Activated naive CD4-positive, alpha-beta T cell treated with anti-CD3 and anti-CD28 coated beads, Interleukin-2, amount 50 U/mL, for 24 hours (primary cell): ENCODE data around the gene MCAT.

ENCODE experiments used
- H3K27ac Mint-ChIP-seq: one replicate; pipeline ENCODE4 v1.8.0; 2021; ENCODE audit warnings: mild to moderate bottlenecking, mixed read lengths
- H3K27me3 Mint-ChIP-seq: one replicate; pipeline ENCODE4 v1.8.0; 2021; ENCODE audit warnings: mixed read lengths
- H3K36me3 Mint-ChIP-seq: one replicate; pipeline ENCODE4 v1.8.0; 2021; ENCODE audit warnings: mixed read lengths
- H3K4me1 Mint-ChIP-seq: one replicate; pipeline ENCODE4 v1.8.0; 2021; ENCODE audit warnings: mixed read lengths
- H3K4me3 Mint-ChIP-seq: one replicate; pipeline ENCODE4 v1.8.0; 2021; ENCODE audit warnings: mild to moderate bottlenecking, mixed read lengths
- H3K9me3 Mint-ChIP-seq: one replicate; pipeline ENCODE4 v1.8.0; 2021; ENCODE audit warnings: mixed read lengths

Gene MCAT

GRCh38 chr22:43177479-43177878 is 34.3 kb upstream of the MCAT start:
- no peaks in the 10 kb centered on the region for H3K27me3 Mint-ChIP-seq
- no peak overlapping the region for H3K27ac Mint-ChIP-seq
- H3K9me3 Mint-ChIP-seq: no peaks in the 10 kb centered on the region
- peaks cover 4% of the 10 kb centered on the region for H3K4me1 Mint-ChIP-seq
- H3K36me3 Mint-ChIP-seq: peaks cover 8% of the 10 kb centered on the region
- H3K4me3 Mint-ChIP-seq: no peak overlapping the region

GRCh38 chr22:43176090-43176489 is 32.9 kb upstream of the MCAT start:
- no peaks in the 10 kb centered on the region for H3K27me3 Mint-ChIP-seq
- H3K36me3 Mint-ChIP-seq: peaks cover 9% of the 10 kb centered on the region
- H3K27ac Mint-ChIP-seq: no peak overlapping the region
- no peaks in the 10 kb centered on the region for H3K9me3 Mint-ChIP-seq
- H3K4me1 Mint-ChIP-seq: no peaks in the 10 kb centered on the region
- no peak overlapping the region for H3K4me3 Mint-ChIP-seq

- Mint-ChIP-seq H3K4me1 (no peaks in the 10 kb centered on the region), H3K9me3 (no peaks in the 10 kb centered on the region), H3K4me3 (no peak overlapping the region), H3K36me3 (peaks cover 11% of the 10 kb centered on the region), H3K27ac (no peak overlapping the region), H3K27me3 (no peaks in the 10 kb centered on the region)
These were observed 31.8 kb upstream of the MCAT start for GRCh38 chr22:43174941-43175531.

- Mint-ChIP-seq H3K27ac (no peak overlapping the region), H3K36me3 (peaks cover 11% of the 10 kb centered on the region), H3K4me1 (no peaks in the 10 kb centered on the region), H3K27me3 (no peaks in the 10 kb centered on the region), H3K4me3 (no peak overlapping the region), H3K9me3 (no peaks in the 10 kb centered on the region)
These were observed 30.9 kb upstream of the MCAT start for GRCh38 chr22:43173976-43174720.

- H3K9me3 Mint-ChIP-seq: no peaks in the 10 kb centered on the region
- peaks cover 11% of the 10 kb centered on the region for H3K36me3 Mint-ChIP-seq
- no peaks in the 10 kb centered on the region for H3K27me3 Mint-ChIP-seq
- H3K4me3 Mint-ChIP-seq: no peak overlapping the region
- no peaks in the 10 kb centered on the region for H3K4me1 Mint-ChIP-seq
- H3K27ac Mint-ChIP-seq: no peak overlapping the region
These were observed 30.4 kb upstream of the MCAT start for GRCh38 chr22:43173566-43173965.

- Mint-ChIP-seq H3K27me3 (no peaks in the 10 kb centered on the region), H3K9me3 (no peaks in the 10 kb centered on the region), H3K36me3 (peaks cover 10% of the 10 kb centered on the region), H3K4me3 (no peak overlapping the region), H3K4me1 (no peaks in the 10 kb centered on the region), H3K27ac (no peak overlapping the region)
These were observed 29.0 kb upstream of the MCAT start for GRCh38 chr22:43172191-43172590.

GRCh38 chr22:43171607-43172006 is 28.4 kb upstream of the MCAT start:
- no peaks in the 10 kb centered on the region for H3K9me3 Mint-ChIP-seq
- H3K4me1 Mint-ChIP-seq: no peaks in the 10 kb centered on the region
- H3K27me3 Mint-ChIP-seq: no peaks in the 10 kb centered on the region
- H3K36me3 Mint-ChIP-seq: peaks cover 10% of the 10 kb centered on the region
- H3K4me3 Mint-ChIP-seq: no peak overlapping the region
- H3K27ac Mint-ChIP-seq: no peak overlapping the region

GRCh38 chr22:43171019-43171491 is 27.9 kb upstream of the MCAT start:
- H3K4me3 Mint-ChIP-seq: no peak overlapping the region
- H3K27me3 Mint-ChIP-seq: no peaks in the 10 kb centered on the region
- no peaks in the 10 kb centered on the region for H3K9me3 Mint-ChIP-seq
- H3K36me3 Mint-ChIP-seq: peaks cover 8% of the 10 kb centered on the region
- H3K4me1 Mint-ChIP-seq: no peaks in the 10 kb centered on the region
- H3K27ac Mint-ChIP-seq: no peak overlapping the region

GRCh38 chr22:43170131-43170480 is 26.9 kb upstream of the MCAT start:
- H3K4me1 Mint-ChIP-seq: no peaks in the 10 kb centered on the region
- H3K27me3 Mint-ChIP-seq: no peaks in the 10 kb centered on the region
- H3K36me3 Mint-ChIP-seq: peaks cover 7% of the 10 kb centered on the region
- H3K4me3 Mint-ChIP-seq: no peak overlapping the region
- no peaks in the 10 kb centered on the region for H3K9me3 Mint-ChIP-seq
- H3K27ac Mint-ChIP-seq: no peak overlapping the region

GRCh38 chr22:43169310-43170130 is 26.3 kb upstream of the MCAT start:
- Mint-ChIP-seq H3K36me3 (peaks cover 7% of the 10 kb centered on the region), H3K9me3 (no peaks in the 10 kb centered on the region), H3K27ac (no peak overlapping the region), H3K4me3 (no peak overlapping the region), H3K4me1 (no peaks in the 10 kb centered on the region), H3K27me3 (no peaks in the 10 kb centered on the region)

- H3K4me3 Mint-ChIP-seq: no peak overlapping the region
- H3K27ac Mint-ChIP-seq: no peak overlapping the region
- no peaks in the 10 kb centered on the region for H3K9me3 Mint-ChIP-seq
- H3K27me3 Mint-ChIP-seq: no peaks in the 10 kb centered on the region
- no peaks in the 10 kb centered on the region for H3K4me1 Mint-ChIP-seq
- H3K36me3 Mint-ChIP-seq: peaks cover 7% of the 10 kb centered on the region
These were observed 25.5 kb upstream of the MCAT start for GRCh38 chr22:43168471-43169309.

GRCh38 chr22:43167001-43167589 is 23.9 kb upstream of the MCAT start:
- no peak overlapping the region for H3K4me3 Mint-ChIP-seq
- no peaks in the 10 kb centered on the region for H3K27me3 Mint-ChIP-seq
- H3K9me3 Mint-ChIP-seq: no peaks in the 10 kb centered on the region
- no peaks in the 10 kb centered on the region for H3K4me1 Mint-ChIP-seq
- no peak overlapping the region for H3K27ac Mint-ChIP-seq
- H3K36me3 Mint-ChIP-seq: peaks cover 4% of the 10 kb centered on the region

GRCh38 chr22:43166132-43166930 is 23.1 kb upstream of the MCAT start:
- Mint-ChIP-seq H3K36me3 (peaks cover 4% of the 10 kb centered on the region), H3K4me1 (no peaks in the 10 kb centered on the region), H3K27ac (no peak overlapping the region), H3K4me3 (no peak overlapping the region), H3K9me3 (no peaks in the 10 kb centered on the region), H3K27me3 (no peaks in the 10 kb centered on the region)

GRCh38 chr22:43164636-43165035 is 21.4 kb upstream of the MCAT start:
- Mint-ChIP-seq H3K4me3 (no peak overlapping the region), H3K9me3 (no peaks in the 10 kb centered on the region), H3K27me3 (no peaks in the 10 kb centered on the region), H3K4me1 (no peaks in the 10 kb centered on the region), H3K36me3 (peaks cover 2% of the 10 kb centered on the region), H3K27ac (no peak overlapping the region)
